Measurements from ENCODE around the gene PSMA1.
"Not testable (repeated sequence)": the region's sequence is repeated elsewhere in the genome, so short reads cannot be mapped to it uniquely, and the experiment has no call there.

PSMA1 gene

GRCh38 chr11:14519917-14520746 lies at the start of gene PSMA1 (continued):
- no peak for TF ChIP-seq ZSCAN4 (tag by site-specific recombination; IDR thresholded peaks at IDR 0.05)
- TF ChIP-seq ZNF610 (tag by site-specific recombination; IDR thresholded peaks at IDR 0.05; ENCODE audit: borderline replicate concordance): 0 out of 2 replicates have a peak, but pooled peaks have one; percentile 53
- no peak for TF ChIP-seq SCRT1 (tag by site-specific recombination; IDR thresholded peaks at IDR 0.05; ENCODE audit: borderline replicate concordance)
- no peak for TF ChIP-seq ZNF121 (tag by site-specific recombination; IDR thresholded peaks at IDR 0.05)
- TF ChIP-seq ZNF16 (tag by site-specific recombination; IDR thresholded peaks at IDR 0.05; ENCODE audit: low read depth): no peak
- TF ChIP-seq ZNF37A (tag by site-specific recombination; IDR thresholded peaks at IDR 0.05): no peak
- TF ChIP-seq ZNF600 (tag by site-specific recombination; IDR thresholded peaks at IDR 0.05): peak; percentile 57; the same call in 1 of the 2 replicates
- TF ChIP-seq ZNF138 (tag by site-specific recombination; IDR thresholded peaks at IDR 0.05; ENCODE audit: borderline replicate concordance): no peak
- TF ChIP-seq ZNF174 (tag by site-specific recombination; IDR thresholded peaks at IDR 0.05): no peak
- TF ChIP-seq ZSCAN30 (tag by site-specific recombination; IDR thresholded peaks at IDR 0.05): no peak
- TF ChIP-seq IKZF3 (tag by site-specific recombination; IDR thresholded peaks at IDR 0.05): peak; percentile 82
- TF ChIP-seq ZNF133 (tag by site-specific recombination; IDR thresholded peaks at IDR 0.05): no peak
- peak; percentile 58; the same call in 1 of the 2 replicates for TF ChIP-seq ZFP37 (tag by site-specific recombination; IDR thresholded peaks at IDR 0.05)
- no peak for TF ChIP-seq ZNF658 (tag by site-specific recombination; IDR thresholded peaks at IDR 0.05)
- TF ChIP-seq ZNF701 (tag by site-specific recombination; IDR thresholded peaks at IDR 0.05): no peak
- no peak for TF ChIP-seq ZNF292 (tag by site-specific recombination; IDR thresholded peaks at IDR 0.05; ENCODE audit: borderline replicate concordance, low read depth)
- TF ChIP-seq PBX3 (CRISPR knock-in tag; IDR thresholded peaks at IDR 0.05): 0 out of 2 replicates have a peak, but pooled peaks have one; percentile 29
- no peak for TF ChIP-seq ZNF530 (tag by site-specific recombination; IDR thresholded peaks at IDR 0.05; ENCODE audit: low read depth)
- TF ChIP-seq ZNF48 (tag by site-specific recombination; IDR thresholded peaks at IDR 0.05): no peak
- TF ChIP-seq ZNF10 (tag by site-specific recombination; IDR thresholded peaks at IDR 0.05): no peak
- TF ChIP-seq PRDM10 (tag by site-specific recombination; IDR thresholded peaks at IDR 0.05): peak; percentile 65
- TF ChIP-seq ZNF26 (tag by site-specific recombination; IDR thresholded peaks at IDR 0.05): no peak
- no peak for TF ChIP-seq ZNF747 (tag by site-specific recombination; IDR thresholded peaks at IDR 0.05)
- no peak; the same call in 1 of the 2 replicates for TF ChIP-seq KLF17 (tag by site-specific recombination; IDR thresholded peaks at IDR 0.05)
- TF ChIP-seq ZNF488 (tag by site-specific recombination; IDR thresholded peaks at IDR 0.05): no peak

GRCh38 chr11:14569516-14569915 lies 49.3 kb upstream of the PSMA1 start:
- H3K27ac ChIP-seq (ENCODE audit: extremely low read depth, low read depth, low read length); H3K36me3 ChIP-seq (ENCODE audit: control insufficient read depth in 2 of 2, insufficient read depth in 1 of 2, low read length in 2 of 2); POLR2A ChIA-PET; H3K4me3 ChIP-seq (ENCODE audit: low read depth, low read length); H3K4me1 ChIP-seq (ENCODE audit: control insufficient read depth, insufficient read depth, low read length); H3K9me3 ChIP-seq (ENCODE audit: control insufficient read depth, insufficient read depth, low read depth, low read length): not testable (repeated sequence)
- CTCF ChIA-PET: interaction anchor here (1.2 kb wide), 1 partner anchor 437 kb away, joined by 3 read pairs; no protein-coding TSS in a partner anchor
